ENCODE data around the gene SRD5A2. TPM values are rescaled to one million over a fixed set of nuclear protein-coding genes. Genes with fewer than 3 reads are reported as not detected.
"Not testable (repeated sequence)": the region's sequence is repeated elsewhere in the genome, so short reads cannot be mapped to it uniquely, and the experiment has no call there.

The SRD5A2 gene
- total RNA-seq, 1 donor = not detected

DNA sequence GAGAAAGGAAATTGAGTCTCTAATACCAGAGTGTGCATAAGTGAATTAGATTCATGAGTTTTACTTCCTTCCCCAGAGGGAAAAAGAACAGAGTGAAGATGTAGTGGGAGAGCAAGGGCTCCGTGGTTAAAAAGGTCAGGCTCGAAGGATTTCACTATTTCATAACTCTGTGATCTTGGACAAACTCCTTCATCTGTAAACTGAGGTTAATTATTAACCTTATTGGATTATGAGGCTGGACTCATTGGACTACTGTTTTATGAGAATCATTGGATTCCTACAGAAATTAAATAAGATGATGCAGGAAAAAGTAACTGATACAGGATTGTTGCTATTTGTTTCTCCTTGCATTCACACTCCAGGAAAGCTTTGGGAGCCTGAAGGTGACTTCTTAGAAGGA, 45.0 kb downstream of the SRD5A2 start:
- no peak for DNase-seq (ENCODE audit: low read depth in 2 of 3, low spot score in 2 of 3)

DNA sequence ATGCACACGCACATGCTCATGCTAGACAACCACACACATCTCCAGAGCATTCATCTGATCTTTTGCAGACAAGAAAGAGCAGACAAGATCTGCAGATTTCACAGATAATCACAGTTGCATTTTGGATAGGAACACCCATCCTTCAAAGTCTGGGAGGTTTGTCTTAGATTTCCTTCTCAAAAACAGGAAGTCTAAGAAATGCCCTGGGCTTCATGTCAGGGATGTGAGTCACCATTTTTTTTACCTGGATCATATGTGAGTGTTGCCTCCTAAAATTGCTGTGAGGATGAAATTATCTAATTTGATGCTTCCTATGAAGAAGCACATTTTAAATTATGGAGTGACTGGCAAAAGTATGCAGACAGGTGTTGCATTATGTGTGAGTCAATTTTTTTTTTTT, 46.1 kb downstream of the SRD5A2 start:
- DNase-seq (ENCODE audit: low read depth in 2 of 3, low spot score in 2 of 3) = peak in 1 of 3 donors; percentile 2

DNA sequence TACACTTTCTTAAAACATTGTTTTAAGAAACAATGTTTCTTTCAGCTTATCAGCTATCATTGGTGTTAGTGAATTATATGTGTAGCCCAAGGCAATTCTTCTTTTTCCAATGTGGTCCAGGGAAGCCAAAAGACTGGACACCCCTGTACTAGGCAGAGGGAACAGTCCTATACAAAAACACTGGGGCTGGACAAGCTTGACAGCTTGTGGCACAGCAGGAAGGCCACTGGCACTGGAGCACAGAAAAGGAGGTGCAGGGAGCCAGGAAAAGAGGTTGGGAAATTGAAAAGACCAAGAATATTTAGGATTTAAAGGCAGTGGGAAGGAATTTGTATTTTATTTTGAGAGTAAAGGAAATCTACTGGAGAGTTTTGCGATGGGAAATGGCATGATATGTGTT, 47.7 kb downstream of the SRD5A2 start:
- DNase-seq (ENCODE audit: low read depth in 2 of 3, low spot score in 2 of 3) = no peak

DNA sequence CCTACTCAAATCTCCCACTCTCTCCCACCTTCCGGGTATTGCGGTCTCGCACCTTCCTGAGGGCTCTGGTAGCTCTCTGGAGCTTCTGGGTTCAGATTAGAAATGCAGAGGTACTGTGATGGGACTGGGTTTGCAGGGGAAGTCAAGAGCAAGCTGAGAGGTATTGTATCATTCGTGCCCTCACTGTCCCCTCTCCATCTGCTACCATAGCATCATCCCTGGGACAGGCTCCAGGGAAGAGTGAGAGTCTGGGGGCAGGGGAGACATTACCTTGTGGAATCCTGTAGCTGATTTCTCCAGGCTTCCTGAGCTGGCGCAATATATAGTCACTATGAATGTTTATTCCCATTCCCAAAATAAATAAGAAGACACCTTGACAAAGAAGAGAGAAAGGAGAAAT, 49.6 kb downstream of the SRD5A2 start:
- no peak for DNase-seq (ENCODE audit: low read depth in 2 of 3, low spot score in 2 of 3)

DNA sequence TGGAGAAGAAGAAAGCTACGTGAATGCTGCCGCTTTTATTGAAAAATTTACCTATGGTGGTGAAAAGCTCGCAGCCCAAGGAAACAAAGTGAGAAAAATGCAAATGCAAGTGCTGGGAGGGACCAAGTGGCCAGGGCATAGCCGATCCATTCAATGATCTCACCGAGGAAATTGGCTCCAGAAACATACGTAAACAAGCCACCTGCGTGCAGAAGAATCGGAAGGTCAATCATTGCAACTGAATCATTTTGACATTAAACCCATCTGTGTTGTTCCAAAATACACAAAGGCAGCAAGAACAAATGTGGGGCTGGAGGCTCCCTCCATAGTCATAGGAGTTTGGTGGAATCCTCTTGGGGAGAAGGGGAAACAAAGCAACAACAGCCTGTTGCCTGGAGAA, 51.5 kb downstream of the SRD5A2 start:
- DNase-seq (ENCODE audit: low read depth in 2 of 3, low spot score in 2 of 3) = no peak

DNA sequence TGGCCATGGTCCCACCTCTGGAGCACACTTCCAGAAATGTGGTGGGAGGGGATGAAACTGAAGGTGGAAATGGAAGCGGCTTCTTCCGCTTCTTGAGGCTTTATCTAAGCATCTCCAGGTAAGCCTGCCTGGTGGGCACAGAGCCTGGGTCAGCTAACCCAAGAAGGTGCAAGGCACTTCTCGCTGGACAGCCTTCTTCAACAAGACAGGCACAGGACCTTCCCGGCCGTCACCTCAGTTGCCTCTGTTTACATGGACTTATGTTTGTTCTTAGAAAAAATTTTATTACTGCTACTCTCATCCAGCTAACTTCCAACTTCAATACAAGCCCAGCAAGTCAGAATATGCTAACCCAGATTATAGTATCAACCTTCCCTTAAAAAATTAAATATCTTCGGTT, 51.9 kb downstream of the SRD5A2 start:
- DNase-seq (ENCODE audit: low read depth in 2 of 3, low spot score in 2 of 3) = no peak

DNA sequence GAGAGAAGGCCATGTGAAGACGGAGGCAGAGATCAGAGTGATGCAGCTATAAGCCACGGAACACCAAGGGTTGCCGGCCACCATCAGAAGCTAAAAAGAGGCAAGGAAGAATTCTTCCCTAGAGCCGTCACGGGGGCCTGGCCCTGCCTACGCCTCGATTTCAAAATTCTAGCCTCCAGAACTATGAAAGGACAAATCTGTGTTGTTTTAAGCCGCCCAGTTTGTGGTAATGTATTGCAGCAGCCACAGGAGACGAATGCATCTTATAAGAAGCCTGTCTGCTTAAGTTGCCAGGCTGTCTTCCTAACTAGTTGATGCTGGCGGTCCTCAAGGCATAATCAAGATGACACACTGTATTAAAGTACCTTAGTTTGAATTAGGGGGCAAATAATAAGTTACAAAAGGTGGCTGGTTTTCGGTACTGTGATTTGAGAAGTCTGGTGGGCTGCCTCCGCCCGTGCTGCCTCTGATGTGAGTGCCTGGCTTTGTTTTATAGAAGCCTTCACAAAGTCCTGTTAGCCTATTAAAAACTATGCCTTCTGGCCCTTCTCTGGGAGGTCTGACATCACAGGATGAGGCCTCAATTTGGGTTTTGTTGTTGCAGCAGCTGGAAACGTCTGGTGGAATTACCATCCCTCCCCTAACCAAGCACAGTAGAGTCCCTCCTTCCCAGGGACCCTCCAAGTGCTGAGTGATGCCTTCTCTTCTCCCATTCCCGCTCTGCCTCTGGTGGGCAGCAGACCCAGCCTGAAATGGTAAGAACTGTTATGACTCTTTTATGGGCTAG, 53.6 kb downstream of the SRD5A2 start:
- DNase-seq (ENCODE audit: low read depth in 2 of 3, low spot score in 2 of 3) = no peak

DNA sequence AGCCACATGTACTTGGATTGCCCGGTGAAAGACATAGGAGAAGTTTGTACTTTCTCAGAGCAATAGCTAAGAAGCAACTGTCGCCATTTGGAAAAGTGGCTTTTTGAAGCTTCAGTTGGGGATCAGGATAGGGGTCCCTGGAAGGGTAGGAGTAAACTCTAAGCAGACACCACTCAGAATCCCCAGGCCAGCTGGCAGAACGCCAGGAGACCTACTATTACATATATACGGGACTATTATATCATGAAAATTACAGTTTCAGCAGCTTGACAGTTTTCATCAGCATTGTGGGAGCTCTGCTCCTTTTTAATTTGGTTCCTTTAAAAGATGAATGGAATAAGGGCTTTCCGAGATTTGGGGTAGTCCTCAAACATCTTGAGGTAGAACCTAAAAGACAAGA, 54.9 kb downstream of the SRD5A2 start:
- DNase-seq (ENCODE audit: low read depth in 2 of 3, low spot score in 2 of 3) = no peak

DNA sequence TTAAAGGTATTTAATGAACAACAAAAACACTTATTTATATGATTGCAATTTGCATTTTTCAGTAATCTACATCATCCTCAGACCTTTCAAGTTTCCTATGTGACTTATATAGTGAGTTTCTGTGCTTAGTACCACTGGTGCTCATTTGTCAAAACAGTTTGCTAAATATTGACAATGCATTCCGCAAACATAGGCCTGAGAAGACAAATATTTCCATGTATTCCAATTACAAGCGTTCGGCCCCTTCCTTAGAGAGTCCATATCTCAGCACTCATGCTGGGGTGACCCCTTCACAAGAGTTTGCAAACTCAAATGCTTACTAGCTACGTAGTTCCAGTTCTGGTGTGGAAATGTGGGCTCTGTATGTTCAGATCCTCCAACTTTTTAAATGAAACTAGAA, 56.1 kb downstream of the SRD5A2 start:
- DNase-seq (ENCODE audit: low read depth in 2 of 3, low spot score in 2 of 3) = no peak

DNA sequence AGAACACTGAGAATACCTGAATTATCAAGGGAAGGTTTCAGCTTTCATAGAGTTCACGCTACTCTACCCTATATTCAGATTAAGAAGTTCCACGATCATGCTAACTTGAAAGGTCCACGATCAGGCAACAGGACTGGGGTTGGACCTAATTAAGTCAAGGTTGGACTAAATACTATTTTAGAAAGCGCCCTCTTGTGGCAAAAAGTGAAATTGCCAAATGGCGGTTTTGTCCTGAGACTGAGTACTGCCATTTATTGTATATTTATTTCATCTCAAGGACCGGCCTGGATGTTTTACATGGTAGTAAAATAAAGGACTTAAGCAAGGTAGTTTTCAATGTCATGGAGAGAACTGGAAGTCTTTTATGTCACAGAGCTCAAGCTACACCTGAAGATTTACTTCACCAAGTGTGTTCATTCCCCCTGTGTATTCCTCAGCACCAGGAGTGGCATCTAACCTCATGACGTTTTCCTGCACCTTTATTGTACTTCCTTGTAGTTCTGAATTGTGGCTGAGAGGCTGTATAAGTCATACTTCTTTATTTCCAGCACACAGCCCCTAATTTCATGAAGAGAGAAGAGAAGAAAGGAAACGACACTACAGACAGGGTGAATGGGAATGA, 56.8 kb downstream of the SRD5A2 start:
- DNase-seq (ENCODE audit: low read depth in 2 of 3, low spot score in 2 of 3) = peak; percentile 10 to 73 (median 28)

DNA sequence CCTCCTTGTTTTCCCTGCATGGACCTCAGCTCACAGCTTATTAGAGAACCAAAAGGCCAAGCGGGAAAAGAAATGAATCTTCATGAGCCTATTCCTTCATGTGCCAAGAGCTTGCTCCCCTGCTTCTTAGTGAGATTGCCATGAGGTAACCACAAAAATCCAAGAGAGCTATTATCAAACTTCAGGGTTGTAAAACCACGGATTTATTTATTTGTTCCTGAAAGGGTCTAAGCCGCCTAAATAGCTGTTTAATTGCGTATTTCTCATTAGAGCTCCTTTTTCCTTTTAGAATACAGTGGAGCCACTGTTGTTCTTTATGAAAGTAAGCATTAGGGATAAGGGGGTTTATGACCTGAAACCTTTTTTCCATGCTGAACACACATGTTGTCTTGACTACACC, 58.0 kb downstream of the SRD5A2 start:
- DNase-seq (ENCODE audit: low read depth in 2 of 3, low spot score in 2 of 3) = no peak

DNA sequence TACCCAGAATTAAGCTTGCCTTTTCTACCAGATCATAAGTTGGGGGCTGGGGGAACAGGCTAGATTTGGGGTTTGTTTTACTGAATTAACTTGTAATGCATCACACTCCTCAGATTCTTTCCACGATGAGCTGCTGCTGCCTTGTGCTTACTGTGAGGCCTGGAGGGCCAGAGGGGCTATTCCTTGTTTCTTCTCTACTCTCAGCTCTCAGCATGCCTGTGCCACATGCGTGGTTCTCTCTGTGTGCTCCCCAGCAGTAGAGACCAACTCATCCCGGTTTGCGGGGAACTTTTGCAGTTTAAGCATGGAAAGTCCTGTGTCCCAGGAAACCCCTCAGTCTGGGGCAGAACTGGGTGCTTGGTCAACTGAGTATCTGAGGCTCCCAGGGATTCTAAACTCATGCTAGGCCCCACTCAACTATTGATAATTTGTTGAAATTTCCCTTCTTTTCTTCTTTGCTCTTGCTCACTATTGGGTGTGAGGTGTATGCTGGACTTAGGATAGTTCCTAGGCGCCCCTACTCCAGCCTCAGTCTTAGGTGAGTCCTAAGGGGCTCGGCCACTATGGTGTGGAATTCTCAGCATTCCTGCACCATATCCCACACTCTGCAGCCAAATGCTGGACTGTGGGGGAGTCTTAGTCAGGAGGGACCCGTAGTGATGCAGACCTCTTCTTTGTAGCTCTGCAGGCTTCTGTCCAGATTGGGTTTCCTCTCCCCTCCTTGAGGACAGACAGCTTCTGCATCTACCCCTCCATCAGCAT, 63.1 kb downstream of the SRD5A2 start:
- DNase-seq (ENCODE audit: low read depth in 2 of 3, low spot score in 2 of 3) = no peak

DNA sequence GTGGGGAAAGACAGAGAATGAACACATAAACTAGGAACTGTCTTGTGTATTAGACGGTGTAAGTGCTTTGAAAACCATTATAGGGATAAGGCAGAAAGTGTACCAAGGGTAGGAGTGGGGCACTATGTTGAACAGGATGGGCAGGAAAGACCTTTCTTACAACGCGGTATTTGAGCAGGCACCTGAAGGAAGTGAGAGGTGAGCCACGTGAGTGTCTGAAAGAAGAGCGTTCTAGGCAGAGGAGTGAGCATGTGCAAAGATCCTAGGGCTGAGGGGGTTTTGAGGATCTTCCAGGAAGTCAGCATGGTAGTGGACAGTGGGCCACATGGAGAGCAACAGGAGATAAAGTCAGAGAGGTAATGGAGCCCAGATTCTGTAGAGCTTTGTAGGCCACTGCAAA, 65.2 kb downstream of the SRD5A2 start:
- no peak for DNase-seq (ENCODE audit: low read depth in 2 of 3, low spot score in 2 of 3)

DNA sequence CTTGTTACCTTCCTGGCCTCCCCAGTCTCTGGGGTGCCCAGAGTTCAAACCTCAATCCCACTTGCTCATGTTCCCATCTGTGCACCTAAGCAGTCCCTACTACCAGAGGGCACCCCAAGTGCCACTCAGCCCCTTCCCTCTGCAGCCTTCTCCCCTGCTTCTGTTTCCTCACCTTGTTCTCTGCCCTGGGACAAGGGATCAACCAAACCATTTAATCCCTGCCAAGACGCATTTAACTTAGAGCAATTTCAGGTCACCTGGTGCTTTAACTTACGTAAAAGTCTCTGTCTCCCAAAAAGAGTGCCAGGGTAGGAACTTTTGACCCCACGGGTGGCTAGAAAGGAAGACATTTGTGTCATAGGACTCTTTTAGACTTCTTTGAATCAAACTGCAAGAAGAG, 67.2 kb downstream of the SRD5A2 start:
- DNase-seq (ENCODE audit: low read depth in 2 of 3, low spot score in 2 of 3) = no peak

DNA sequence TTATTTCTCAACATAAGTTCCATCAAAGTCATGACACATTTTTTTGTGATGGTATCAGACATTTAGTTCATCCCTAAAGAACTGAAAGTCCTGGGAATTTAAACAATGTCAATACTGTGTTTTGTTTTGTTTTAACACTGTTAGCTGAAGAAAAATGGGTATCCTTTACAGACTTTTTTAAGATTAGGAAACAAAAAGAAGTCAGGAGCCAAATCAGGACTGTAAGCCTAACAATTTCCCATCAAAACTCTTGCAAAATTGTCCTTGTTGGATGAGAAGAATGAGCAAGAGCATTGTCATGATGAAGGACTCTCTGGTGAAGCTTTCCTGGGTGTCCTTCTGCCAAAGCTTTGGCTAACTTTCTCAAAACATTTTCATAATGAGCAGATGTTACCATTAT, 69.4 kb downstream of the SRD5A2 start:
- no peak for DNase-seq (ENCODE audit: low read depth in 2 of 3, low spot score in 2 of 3)

DNA sequence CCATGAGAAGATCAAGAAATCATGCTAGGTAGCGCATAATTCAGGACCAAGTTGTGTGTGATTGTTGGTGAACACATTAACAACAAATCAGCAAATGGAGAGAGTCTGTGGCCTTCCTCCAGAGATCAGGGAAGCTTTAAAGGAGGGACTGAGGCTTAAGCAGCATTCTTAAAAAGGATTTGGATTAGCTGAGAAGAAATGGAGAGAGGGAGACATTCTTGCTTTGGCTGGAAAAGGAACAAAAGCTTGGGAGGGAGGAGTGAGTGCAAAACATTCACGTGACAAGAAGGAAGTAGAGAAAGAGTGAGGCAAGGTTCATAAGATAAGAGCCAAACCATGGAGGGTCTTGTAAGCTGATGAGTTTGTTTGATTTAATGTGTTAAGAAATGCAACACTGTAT, 75.6 kb downstream of the SRD5A2 start:
- no peak for DNase-seq (ENCODE audit: low read depth in 2 of 3, low spot score in 2 of 3)

DNA sequence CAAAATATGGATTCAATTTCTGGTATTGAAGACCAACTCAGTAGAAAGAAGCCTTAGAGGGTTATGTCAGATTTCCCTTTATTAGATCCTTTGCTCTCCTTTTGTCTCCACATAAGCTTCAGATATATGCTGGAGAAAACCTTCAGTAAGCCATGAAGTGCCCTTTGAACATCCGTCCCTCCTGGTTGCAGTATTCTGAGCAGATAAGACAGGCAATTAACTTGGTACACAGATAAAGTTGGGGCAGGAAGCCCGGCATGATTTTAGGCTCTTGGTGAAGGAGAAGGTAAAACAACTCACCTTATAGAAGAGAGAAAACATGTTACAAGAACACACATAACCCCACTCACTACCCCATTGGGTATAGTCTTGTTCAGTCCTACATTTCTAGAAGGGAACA, 76.4 kb downstream of the SRD5A2 start:
- DNase-seq (ENCODE audit: low read depth in 2 of 3, low spot score in 2 of 3) = no peak

DNA sequence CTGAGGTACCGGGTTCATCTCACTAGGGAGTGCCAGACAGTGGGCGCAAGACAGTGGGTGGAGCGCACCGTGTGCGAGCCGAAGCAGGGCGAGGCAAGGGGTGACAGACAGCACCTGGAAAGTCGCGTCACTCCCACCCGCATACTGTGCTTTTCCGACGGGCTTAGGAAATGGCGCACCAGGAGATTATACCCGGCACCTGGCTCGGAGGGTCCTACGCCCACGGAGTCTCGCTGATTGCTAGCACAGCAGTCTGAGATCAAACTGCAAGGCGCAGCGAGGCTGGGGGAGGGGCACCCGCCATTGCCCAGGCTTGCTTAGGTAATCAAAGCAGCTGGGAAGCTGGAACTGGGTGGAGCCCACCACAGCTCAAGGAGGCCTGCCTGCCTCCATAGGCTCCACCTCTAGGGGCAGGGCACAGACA, 84.3 kb downstream of the SRD5A2 start:
- not testable (repeated sequence) for DNase-seq (ENCODE audit: low read depth in 2 of 3, low spot score in 2 of 3)

DNA sequence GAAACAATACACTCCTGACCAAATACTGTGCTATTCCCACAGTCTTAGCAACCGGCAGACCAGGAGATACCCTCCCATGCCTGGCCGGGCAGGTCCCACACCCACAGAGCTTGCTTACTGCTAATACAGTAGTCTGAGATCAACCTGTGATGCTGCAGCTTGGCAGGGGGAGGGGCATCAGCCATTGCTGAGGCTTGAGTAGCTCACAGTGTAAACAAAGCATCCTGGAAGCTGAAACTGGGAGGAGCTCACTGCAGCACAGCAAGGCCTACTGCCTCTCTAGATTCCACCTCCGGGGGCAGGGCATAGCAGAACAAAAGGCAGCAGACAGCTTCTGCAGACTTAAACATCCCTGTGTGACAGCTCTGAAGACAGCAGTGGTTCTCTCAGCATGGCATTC, 91.4 kb downstream of the SRD5A2 start:
- not testable (repeated sequence) for DNase-seq (ENCODE audit: low read depth in 2 of 3, low spot score in 2 of 3)

DNA sequence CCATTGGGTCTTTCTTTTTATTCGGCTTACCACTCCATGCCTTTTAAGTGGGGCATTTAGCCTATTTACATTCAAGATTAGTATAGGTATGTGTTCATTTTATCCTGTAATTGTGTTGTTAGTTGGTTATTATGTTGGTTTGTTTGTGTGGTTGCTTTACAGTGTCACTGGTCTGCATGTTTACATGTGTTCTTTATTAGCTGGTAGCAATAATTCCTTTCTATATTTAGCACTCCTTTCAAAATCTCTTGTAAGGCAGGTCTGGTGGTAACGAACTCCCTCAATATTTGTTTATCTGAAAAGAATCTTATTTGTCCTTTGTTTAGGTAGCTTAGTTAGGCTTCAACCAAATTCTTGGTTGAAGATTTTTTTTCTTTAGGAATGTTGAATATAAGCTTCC, 97.5 kb downstream of the SRD5A2 start:
- DNase-seq (ENCODE audit: low read depth in 2 of 3, low spot score in 2 of 3) = no peak

DNA sequence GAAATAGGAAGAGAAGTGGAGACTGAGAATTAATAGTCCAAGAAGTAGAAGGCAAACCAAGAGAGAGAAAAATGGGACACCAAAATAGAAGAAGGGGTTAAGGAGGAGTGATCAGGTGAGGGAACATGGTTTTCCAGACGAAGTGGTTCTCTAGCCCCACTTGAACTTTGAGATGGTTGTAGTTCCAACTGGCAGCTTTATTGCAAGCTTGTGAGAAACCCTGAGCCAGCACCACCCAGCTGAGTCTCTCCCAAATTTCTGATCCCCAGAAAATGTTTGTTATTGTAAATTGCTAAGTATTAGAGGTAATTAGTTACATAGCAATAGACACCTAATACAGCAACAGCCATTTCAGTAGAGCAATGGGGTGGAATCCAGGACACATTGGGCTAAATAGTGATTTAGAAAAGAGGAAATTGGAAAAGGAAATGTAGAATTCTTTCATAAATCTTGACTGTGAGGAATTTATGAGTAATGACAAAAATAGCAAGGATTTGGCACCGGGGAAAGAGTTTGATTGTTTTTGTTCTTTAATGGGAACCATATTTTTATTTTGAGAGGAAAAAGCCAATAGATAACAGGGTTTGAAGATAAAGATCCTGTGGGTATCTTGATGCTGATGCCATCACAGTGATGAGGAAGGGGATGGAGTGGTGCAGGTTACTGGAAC, 104.1 kb downstream of the SRD5A2 start:
- DNase-seq (ENCODE audit: low read depth in 2 of 3, low spot score in 2 of 3) = no peak
